Kidney (tissue), 14 donors: ENCODE measurements around the gene ANKRD66. TPM values are rescaled to one million over a fixed set of nuclear protein-coding genes. Genes with fewer than 3 reads are reported as not detected.

Experiments
- DNase-seq, 5 donors: peaks; one replicate each; pipeline ENCODE4 v3.0.0-alpha.2; 2013 to 2020
- FAIRE-seq: peaks from 2 replicates; lab custom pipeline; 2012; peaks lifted over from hg19 to GRCh38; lab: Jason Lieb, UNC
- H3K27ac ChIP-seq, 2 donors: one replicate each; pipeline ENCODE4 v1.7.0; 2013; ENCODE audit warnings: low read depth in 2 of 2, low read length in 2 of 2, inconsistent platforms in 1 of 2
- H3K27me3 ChIP-seq: one replicate; pipeline ENCODE4 v1.7.1; 2013; ENCODE audit warnings: low read length, inconsistent platforms; ENCODE audit not compliant: control insufficient read depth, insufficient read depth
- H3K36me3 ChIP-seq, 3 donors: one replicate each; pipeline versions ENCODE4 v1.7.0 to v1.7.1; 2013; ENCODE audit warnings: low read length in 3 of 3, control low read depth in 1 of 3, inconsistent platforms in 1 of 3; ENCODE audit not compliant: insufficient read depth in 3 of 3, control insufficient read depth in 2 of 3
- H3K4me1 ChIP-seq, 3 donors: one replicate each; pipeline versions ENCODE4 v1.7.0 to v1.7.1; 2013; ENCODE audit warnings: low read length in 3 of 3, inconsistent platforms in 1 of 3, low read depth in 1 of 3; ENCODE audit not compliant: control insufficient read depth in 2 of 3, insufficient read depth in 2 of 3
- H3K4me3 ChIP-seq, 3 donors: one replicate each; pipeline versions ENCODE4 v1.7.0 to v1.8.1; 2013; ENCODE audit warnings: low read length in 3 of 3, control low read depth in 1 of 3, inconsistent platforms in 1 of 3
- H3K9ac ChIP-seq, 3 donors: one replicate each; pipeline versions ENCODE4 v1.7.0 to v1.7.1; 2013; ENCODE audit warnings: low read length in 3 of 3, control low read depth in 1 of 3, inconsistent platforms in 1 of 3
- H3K9me3 ChIP-seq, 3 donors: one replicate each; pipeline versions ENCODE4 v1.7.0 to v1.7.1; 2013; ENCODE audit warnings: low read length in 3 of 3, control low read depth in 1 of 3, inconsistent platforms in 1 of 3; ENCODE audit not compliant: control insufficient read depth in 2 of 3, insufficient read depth in 1 of 3
- intact Hi-C: fragments of 100-400 bp; cut with DNase I; formaldehyde crosslinking; loops from one replicate; pipeline ENCODE4 v1.11.1; 2022
- polyA plus RNA-seq: library from polyadenylated mRNA; stranded (reverse); fragments of 350-450 nt; fragmentation: Illumina TruSeq; extraction: RNeasy Lipid Tissue Mini Kit (QIAGEN cat#74804); gene quantifications from one replicate; pipeline ENCODE4 v1.2.3, GENCODE V29; 2014; ENCODE audit warnings: low read depth, low replicate concordance; ENCODE audit not compliant: insufficient read depth
- total RNA-seq: library from RNA; stranded (reverse); fragmentation: NEBNext Ultra II Directional; extraction: Animal tissue kit (Norgen Biotek cat#: 25700); gene quantifications from one replicate; pipeline ENCODE4 v1.2.1, GENCODE V29; 2021
- TF ChIP-seq, protein P1 (sequence below): IDR thresholded peaks from 3 replicates; pipeline ENCODE4 v1.5.1; 2012; ENCODE audit warnings: mild to moderate bottlenecking, moderate library complexity, borderline replicate concordance; ENCODE audit not compliant: insufficient read depth; ENCODE audit errors: extremely low read depth
- donor health status: control.
- donor health status: control.
- donor health status: control.
- donor health status: control.
- donor health status: control.
- donor health status: DM: yes; HTN: yes; CAD: no.
- donor health status: Normal renal cell carcinoma (clear cell type).

ANKRD66 gene
- total and polyA plus RNA-seq, 2 donors from 2014 or later: not detected

GRCh38 chr6:46720401-46720800 lies 26.3 kb upstream of the ANKRD66 start:
- no peaks in the 10 kb centered on the region for H3K9me3 ChIP-seq
- DNase-seq: no peak
- no peak for FAIRE-seq
- no peak overlapping the region for H3K27ac ChIP-seq
- H3K4me3 ChIP-seq: no peak overlapping the region
- H3K27me3 ChIP-seq: no peaks in the 10 kb centered on the region
- TF ChIP-seq, protein P1, sequence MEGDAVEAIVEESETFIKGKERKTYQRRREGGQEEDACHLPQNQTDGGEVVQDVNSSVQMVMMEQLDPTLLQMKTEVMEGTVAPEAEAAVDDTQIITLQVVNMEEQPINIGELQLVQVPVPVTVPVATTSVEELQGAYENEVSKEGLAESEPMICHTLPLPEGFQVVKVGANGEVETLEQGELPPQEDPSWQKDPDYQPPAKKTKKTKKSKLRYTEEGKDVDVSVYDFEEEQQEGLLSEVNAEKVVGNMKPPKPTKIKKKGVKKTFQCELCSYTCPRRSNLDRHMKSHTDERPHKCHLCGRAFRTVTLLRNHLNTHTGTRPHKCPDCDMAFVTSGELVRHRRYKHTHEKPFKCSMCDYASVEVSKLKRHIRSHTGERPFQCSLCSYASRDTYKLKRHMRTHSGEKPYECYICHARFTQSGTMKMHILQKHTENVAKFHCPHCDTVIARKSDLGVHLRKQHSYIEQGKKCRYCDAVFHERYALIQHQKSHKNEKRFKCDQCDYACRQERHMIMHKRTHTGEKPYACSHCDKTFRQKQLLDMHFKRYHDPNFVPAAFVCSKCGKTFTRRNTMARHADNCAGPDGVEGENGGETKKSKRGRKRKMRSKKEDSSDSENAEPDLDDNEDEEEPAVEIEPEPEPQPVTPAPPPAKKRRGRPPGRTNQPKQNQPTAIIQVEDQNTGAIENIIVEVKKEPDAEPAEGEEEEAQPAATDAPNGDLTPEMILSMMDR: no peak
- no peak overlapping the region for H3K9ac ChIP-seq
- H3K4me1 ChIP-seq: no peaks in the 10 kb centered on the region
- intact Hi-C loops: no loop called here
- H3K36me3 ChIP-seq: no peaks in the 10 kb centered on the region

DNA sequence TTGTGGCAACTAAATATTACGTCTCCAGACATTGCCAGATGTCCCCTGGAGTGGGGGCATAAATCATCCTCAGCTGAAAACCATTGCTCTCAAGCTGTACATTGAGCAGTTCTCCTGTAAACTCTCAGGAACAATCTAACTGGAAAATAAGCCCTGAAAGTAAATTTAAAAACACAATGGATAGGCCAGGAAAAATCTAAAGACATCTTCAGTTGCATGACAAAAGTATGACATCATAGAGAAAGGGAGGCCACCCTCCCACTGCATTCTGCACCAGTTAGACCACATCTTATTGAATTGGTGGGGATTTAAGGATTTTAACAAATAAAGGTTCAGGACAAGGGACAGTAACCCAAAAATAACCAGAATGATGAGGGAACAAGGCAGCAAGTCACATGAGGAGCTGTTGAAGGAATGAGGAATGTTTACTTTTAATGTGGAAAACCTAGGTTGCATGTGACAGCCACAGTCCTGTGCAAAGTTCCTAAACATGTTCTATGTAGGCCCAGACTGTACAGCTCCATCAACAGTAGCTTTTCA lies 16.9 kb upstream of the ANKRD66 start:
- Histone ChIP-seq H3K4me3 (no peak overlapping the region), H3K4me1 (no peaks in the 10 kb centered on the region), H3K36me3 (no peaks in the 10 kb centered on the region), H3K9me3 (no peaks in the 10 kb centered on the region), H3K27me3 (no peaks in the 10 kb centered on the region), H3K9ac (no peak overlapping the region), H3K27ac (no peak overlapping the region)
- DNase-seq (no peak), FAIRE-seq (no peak)
- intact Hi-C loops: no loop called here
- TF ChIP-seq, protein P1: no peak

DNA sequence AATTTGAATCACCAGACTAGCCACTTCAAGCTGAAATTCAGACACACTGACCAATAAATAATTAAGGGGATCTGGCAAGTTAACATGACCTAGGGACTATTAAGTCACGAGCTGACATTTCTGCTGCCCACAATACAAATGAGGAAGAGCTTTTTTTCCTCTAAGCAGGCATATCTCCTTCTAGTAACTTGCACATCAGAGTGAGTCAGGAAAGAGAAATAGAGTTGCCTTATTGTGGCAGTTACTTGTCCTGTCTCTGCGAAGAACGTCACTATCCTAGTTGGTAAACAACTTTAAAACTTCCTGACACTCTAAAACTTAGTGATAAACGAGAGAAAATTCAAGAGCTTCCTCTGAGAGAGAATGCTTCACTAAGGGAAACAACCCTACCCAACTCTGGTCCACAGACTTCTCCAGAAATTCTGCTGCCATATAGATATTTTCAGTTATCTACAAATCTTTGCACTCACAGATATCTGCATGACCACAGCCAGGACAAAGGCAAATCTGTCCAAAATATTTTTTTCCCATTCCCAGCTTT lies 15.7 kb upstream of the ANKRD66 start:
- Histone ChIP-seq H3K27me3 (peaks cover 4% of the 10 kb centered on the region), H3K36me3 (no peaks in the 10 kb centered on the region), H3K27ac (no peak overlapping the region), H3K4me1 (no peaks in the 10 kb centered on the region), H3K9ac (no peak overlapping the region), H3K4me3 (no peak overlapping the region), H3K9me3 (no peaks in the 10 kb centered on the region)
- DNase-seq (no peak), FAIRE-seq (no peak)
- intact Hi-C loops: no loop called here
- TF ChIP-seq, protein P1: no peak
